Right ventricle myocardium superior (tissue), 1 donor: ENCODE results near the gene SFT2D2. TPM values are rescaled to one million over a fixed set of nuclear protein-coding genes. Genes with fewer than 3 reads are reported as not detected.

Experiments
- ATAC-seq: fragments of 200-7000 bp; cut with Tn5 transposase; one replicate; pipeline ENCODE4 v1.9.1; 2020; ENCODE audit warnings: mild to moderate bottlenecking; ENCODE audit not compliant: poor library complexity
- DNase-seq: peaks from one replicate; pipeline ENCODE4 v3.0.0-alpha.2; 2020
- intact Hi-C: fragments of 100-400 bp; cut with DNase I; formaldehyde crosslinking; loops from one replicate; pipeline ENCODE4 v1.11.2; 2022
- total RNA-seq: library from RNA; stranded (reverse); fragmentation: NEBNext Ultra II Directional; extraction: Animal tissue kit (Norgen Biotek cat#: 25700); gene quantifications from one replicate; pipeline ENCODE4 v1.2.1, GENCODE V29; 2021
- donor health status: DM: no; HTN: yes; CAD: no; lungs with severe emphysema.

The SFT2D2 gene
- total RNA-seq, 1 donor from 2014 or later, result 13.7 TPM

GRCh38 chr1:168257397-168257796 is 31.6 kb downstream of the SFT2D2 start:
- ATAC-seq (no peak), DNase-seq (no peak)
- intact Hi-C loops, result no loop called here

GRCh38 chr1:168259567-168259966 is 33.8 kb downstream of the SFT2D2 start:
- no peak for ATAC-seq
- DNase-seq, result no peak
- intact Hi-C loops, result no loop called here

DNA sequence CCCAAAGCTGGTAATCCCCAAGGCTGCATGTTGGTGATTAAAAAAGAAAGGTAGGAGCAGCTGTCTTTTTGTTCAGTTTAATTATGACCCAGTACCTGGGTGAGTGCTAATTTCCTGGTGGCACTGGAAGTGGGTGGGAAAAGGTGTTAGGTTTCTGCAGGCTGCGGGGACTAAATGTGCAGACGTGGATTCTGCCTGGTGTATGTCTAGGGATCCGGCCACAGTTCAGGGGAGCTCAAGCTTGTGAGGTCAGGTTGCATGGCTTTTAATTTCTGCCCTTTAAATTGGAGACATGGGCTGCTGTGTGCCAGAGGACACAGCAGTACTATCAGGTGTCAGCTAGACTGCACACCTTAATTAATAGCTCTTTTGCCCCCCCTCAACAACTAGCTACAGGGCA is 34.6 kb downstream of the SFT2D2 start:
- DNase-seq (no peak), ATAC-seq (no peak)
- intact Hi-C loops, result no loop called here

DNA sequence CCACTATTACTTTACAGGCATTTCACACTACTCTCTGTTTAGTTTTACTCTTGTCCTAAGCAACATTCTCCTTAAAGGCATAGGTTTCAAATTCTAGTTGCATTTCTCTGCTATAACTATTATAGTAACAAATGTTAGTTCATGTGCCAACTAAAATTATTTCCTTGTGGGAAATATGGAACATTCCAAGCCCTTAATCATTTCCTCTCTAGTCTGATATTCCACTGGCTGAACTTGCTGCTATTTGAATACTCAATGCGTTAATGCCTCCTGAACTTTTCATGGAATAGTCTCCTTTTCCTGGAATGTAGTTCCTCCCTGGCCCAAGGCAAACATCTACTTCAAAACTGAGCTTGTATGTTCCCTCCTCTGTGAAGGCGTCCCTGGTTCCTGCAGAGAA is 35.6 kb downstream of the SFT2D2 start:
- DNase-seq, result no peak
- ATAC-seq, result no peak
- intact Hi-C loops, result no loop called here

DNA sequence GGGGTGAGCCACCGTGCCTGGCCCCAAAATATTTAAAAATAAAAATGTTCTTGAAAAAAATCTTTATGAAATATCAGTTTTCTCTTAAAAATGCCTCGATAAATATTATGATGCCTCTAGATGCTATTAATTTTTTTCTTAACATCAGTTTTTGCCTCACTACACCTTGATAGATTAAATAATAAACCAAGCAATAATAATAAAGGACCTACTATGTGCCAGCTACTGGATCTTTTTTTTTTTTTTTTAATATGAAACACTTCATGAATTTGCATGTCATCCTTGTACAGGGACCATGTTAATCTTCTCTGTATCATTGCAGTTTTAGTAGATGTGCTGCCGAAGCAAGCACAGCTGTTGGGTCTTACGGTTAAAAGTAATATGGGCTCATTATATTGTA is 37.3 kb downstream of the SFT2D2 start:
- ATAC-seq, result no peak
- intact Hi-C loops, result no loop called here

GRCh38 chr1:168264296-168264695 is 38.5 kb downstream of the SFT2D2 start:
- ATAC-seq (no peak), DNase-seq (no peak)
- intact Hi-C loops, result no loop called here

More for the DNA sequence above, 37.3 kb downstream of the SFT2D2 start:
- DNase-seq, result no peak

DNA sequence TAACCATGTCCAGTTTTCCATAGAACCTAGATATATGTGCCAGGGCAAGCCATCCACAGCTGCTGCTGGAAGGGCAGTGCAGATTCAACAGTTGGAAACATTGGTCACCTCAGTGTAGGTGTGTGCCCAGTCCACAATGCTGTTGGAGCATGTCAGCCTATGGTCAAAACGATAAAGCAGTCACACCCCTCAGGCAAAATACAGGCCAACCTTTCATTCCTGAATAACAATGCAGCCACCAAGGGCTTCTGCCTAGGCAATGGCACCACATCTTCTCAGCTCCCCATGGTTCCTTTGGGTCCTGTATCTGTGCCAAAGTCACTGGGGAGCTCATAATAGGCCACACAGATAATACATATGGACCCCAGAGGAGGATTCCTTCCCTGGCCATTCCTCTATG is 39.8 kb downstream of the SFT2D2 start:
- ATAC-seq (no peak), DNase-seq (no peak)
- intact Hi-C loops, result no loop called here

- intact Hi-C loops, result no loop called here
- ATAC-seq, result no peak
- no peak for DNase-seq
Measured at GRCh38 chr1:168266644-168267186, 40.9 kb downstream of the SFT2D2 start.

DNA sequence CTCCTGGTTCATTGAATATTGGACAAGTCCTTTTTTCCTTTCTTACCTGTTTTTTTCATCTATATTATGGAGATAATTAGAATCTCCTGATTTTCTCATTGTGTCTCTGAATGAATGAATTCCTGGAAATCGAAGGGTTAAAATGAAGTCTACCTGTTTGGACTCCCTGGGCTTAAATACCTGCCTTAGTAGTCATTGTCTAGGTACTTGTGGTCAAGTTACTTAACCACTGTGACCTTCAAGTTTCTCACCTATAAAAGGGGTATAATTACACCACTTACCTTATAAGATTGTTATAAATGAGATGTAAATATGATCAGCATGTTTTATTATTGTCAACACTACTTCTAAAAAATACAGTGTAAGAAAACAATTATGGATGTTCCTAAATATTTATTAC is 45.8 kb downstream of the SFT2D2 start:
- intact Hi-C loops, result no loop called here
- DNase-seq (no peak), ATAC-seq (no peak)

- no peak for ATAC-seq
- intact Hi-C loops, result no loop called here
- DNase-seq, result no peak
Measured at GRCh38 chr1:168273575-168273974, 47.8 kb downstream of the SFT2D2 start.

DNA sequence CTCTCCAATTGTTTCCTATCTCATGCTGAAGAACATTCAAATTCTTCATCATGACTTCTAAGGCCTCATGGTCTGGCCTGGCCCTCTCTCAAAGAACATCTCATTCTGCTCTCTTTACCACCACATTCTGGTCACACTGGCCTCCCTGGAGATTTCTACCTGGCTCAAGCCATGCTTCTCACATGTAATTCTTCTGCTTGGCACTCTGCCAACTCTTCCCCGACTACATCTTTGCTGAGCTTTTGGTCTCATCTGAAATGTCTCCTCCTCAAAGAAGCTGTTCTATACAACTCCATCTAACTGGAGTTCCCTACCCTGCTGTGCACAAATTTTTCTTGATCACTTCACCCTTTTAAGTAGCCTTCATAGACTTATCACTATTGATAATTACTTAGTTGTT is 53.4 kb downstream of the SFT2D2 start:
- intact Hi-C loops, result no loop called here
- ATAC-seq, result no peak
- DNase-seq, result no peak

DNA sequence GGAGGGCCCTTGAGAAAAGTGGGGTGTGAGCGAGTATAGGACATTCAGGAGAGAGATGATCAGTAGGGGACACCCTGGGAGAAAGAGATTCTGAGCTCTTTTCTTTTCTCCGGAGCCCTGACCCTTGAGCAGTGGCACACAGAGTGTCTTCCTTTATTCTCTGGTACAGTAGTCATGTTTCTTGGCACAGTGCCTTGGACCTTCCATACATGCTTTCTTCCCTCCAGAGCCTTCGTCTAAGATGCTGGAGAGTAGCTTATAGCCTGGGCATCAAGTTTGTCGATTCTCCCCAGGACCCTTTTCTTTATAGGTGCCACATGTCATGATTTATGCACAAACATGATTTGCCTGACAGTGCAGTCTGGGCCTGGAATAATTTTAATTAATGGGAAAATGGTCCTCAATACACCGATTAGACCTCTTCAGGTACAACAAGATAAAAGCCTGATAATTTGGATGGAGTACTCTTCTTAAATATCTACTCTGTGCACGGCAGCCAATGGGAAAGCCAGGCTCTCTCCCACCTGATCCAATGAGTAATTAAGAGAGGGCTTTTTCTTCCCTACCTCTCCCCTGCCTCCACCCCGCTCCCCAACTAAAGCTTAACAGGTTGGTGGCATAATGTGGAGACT is 54.6 kb downstream of the SFT2D2 start, which contains the start of gene TBX19:
TBX19 (plus strand) TSS at position 582 of the 632 bp plus-strand sequence. CDS start 214 bp downstream, outside the sequence.
- intact Hi-C loops, result no loop called here
- ATAC-seq (no peak), DNase-seq (no peak)

GRCh38 chr1:168281603-168282325 is 56.0 kb downstream of the SFT2D2 start:
- ATAC-seq, result no peak
- intact Hi-C loops, result no loop called here
- no peak for DNase-seq

DNA sequence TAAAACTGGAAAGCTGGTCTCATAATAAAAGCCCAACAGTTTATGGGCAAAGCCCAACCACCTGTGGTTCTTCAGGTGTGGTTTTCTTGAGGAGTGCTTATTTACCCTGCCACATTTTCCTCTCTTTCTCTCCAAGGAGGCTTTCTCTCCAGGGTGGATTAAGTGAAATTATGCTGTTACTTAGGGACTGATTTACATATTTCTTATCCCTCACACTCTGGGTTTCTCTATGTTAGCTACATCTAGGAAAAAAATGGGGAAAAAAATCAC is 59.7 kb downstream of the SFT2D2 start:
- DNase-seq, result no peak
- intact Hi-C loops, result no loop called here
- ATAC-seq, result no peak

- DNase-seq (no peak), ATAC-seq (no peak)
- intact Hi-C loops, result no loop called here
Measured at GRCh38 chr1:168285971-168286927, 60.4 kb downstream of the SFT2D2 start.

DNA sequence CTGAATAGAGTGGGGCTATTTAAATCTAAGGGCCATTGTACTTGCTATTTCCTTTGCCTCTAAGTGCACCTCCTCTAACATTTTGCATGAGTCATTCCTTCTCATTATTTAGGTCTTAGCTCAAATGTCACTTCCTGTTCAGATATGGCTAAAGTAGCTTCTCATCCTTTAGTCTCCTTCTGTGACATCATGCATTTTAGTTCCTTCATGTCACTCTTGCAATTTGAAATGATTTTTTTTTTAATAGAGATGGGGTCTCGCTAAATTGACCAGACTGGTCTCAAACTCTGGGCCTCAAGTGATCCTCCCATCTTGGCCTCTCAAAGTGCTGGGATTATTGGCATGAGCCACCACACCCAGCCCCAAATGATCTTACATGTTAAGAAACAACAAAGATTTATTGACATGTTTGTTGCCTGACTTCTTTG is 61.4 kb downstream of the SFT2D2 start:
- ATAC-seq, result no peak
- intact Hi-C loops, result no loop called here
- no peak for DNase-seq

DNA sequence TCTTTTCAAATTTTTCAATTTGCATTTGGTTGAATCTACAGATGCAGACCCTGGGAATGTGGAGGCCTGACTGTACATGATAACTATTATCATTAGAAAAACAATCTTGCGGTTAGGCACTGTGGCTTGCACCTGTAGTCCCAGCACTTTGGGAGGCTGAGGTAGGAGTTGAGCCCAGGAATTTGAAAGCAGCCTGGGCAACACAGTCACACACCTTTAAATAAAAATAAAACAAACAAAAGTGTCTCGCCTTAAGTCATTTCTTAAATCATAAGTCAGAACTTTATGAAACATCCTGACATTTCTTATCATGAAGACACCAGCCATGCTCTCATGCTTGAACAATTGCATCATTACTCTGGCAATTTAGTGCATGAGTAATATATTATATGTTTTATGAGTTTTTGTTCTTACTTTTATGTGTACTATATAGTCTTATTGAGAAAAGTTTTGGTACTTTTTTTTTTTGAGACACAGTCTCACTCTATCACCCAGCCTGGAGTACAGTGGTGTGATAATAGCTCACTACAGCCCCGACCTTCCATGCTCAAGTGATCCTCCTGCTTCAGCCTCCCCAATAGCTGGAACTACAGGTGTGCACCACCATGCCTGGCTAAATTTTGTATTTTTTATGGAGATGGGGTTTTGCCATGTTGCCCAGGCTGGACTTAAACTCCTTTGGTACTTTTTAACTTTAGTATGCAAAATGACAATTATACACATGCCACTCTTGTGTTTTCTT is 62.7 kb downstream of the SFT2D2 start:
- no peak for ATAC-seq
- intact Hi-C loops, result no loop called here
- DNase-seq, result no peak

- ATAC-seq, result no peak
- intact Hi-C loops, result no loop called here
- no peak for DNase-seq
Measured at GRCh38 chr1:168291222-168291837, 65.5 kb downstream of the SFT2D2 start.
